K562 (cell line): Measurements from ENCODE around the gene TMSB15B. TPM values are rescaled to one million over a fixed set of nuclear protein-coding genes. Genes with fewer than 3 reads are reported as not detected.
A peak's percentile ranks its signal among the peaks of the same experiment; 100 is the strongest.

Experiments
- C11orf30 ChIP-seq: fragments of 450-650 bp; IDR thresholded peaks from 2 replicates; pipeline ENCODE4 v1.6.1; 2016; ENCODE audit warnings: low read depth, mild to moderate bottlenecking
- CTCF ChIP-seq, 3 experiments: IDR thresholded peaks in 2 of 3; conservative IDR thresholded peaks in 1 of 3; 2 replicates each; pipeline ENCODE4 v1.5.1; 2011 to 2012; ENCODE audit warnings: low read length in 3 of 3, mild to moderate bottlenecking in 3 of 3, control low read depth in 2 of 3, improper control_type of control experiment in 1 of 3, inconsistent platforms in 1 of 3, low read depth in 1 of 3, mixed read lengths in 1 of 3, moderate library complexity in 1 of 3; ENCODE audit not compliant: insufficient read depth in 2 of 3
- DMBX1 ChIP-seq: fragments of 250-450 bp; sonication (Bioruptor Pico); IDR thresholded peaks from 2 replicates; pipeline ENCODE4 v1.8.0; 2022; ENCODE audit warnings: inconsistent platforms, mild to moderate bottlenecking, moderate library complexity, borderline replicate concordance
- HOXB6 ChIP-seq: fragments of 250-450 bp; sonication (Bioruptor Pico); IDR thresholded peaks from 2 replicates; pipeline ENCODE4 v1.5.1; 2022; ENCODE audit warnings: mild to moderate bottlenecking, borderline replicate concordance
- MAFF ChIP-seq: IDR thresholded peaks from 2 replicates; pipeline ENCODE4 v1.6.1; 2012; ENCODE audit warnings: low read length, improper control_type of control experiment
- MECOM ChIP-seq: fragments of 250-450 bp; sonication (Bioruptor Pico); IDR thresholded peaks from 2 replicates; pipeline ENCODE4 v1.8.0; 2022; ENCODE audit warnings: inconsistent platforms
- NFE2 ChIP-seq: IDR thresholded peaks from 2 replicates; pipeline ENCODE4 v1.6.1; 2014; ENCODE audit warnings: antibody characterized with exemption, low read depth
- RAD21 ChIP-seq, 2 experiments: fragments of 250-450 bp in 1 of 2; fragments of 450-650 bp in 1 of 2; sonication (Bioruptor Pico) in 1 of 2; formaldehyde crosslinking in 1 of 2; IDR thresholded peaks in 1 of 2; conservative IDR thresholded peaks in 1 of 2; 2 replicates each; pipeline versions ENCODE4 v1.4.0 to v1.8.0; 2020 to 2022; ENCODE audit warnings: mild to moderate bottlenecking in 2 of 2, moderate library complexity in 1 of 2
- TFE3 ChIP-seq: fragments of 450-650 bp; formaldehyde crosslinking; IDR thresholded peaks from 2 replicates; pipeline ENCODE4 v1.4.0; 2020; ENCODE audit warnings: mild to moderate bottlenecking, mixed read lengths
- polyA plus RNA-seq, 8 experiments: library from polyadenylated mRNA; depleted of rRNA in 4 of 8; stranded (reverse) in 5 of 8; unstranded in 3 of 8; fragments of >200 nt; fragmentation: Nextera tagmentation in 2 of 8; fragmentation: Illumina TruSeq in 1 of 8; extraction: Ambion mirVana in 2 of 8; extraction: Trizol in 1 of 8; gene quantifications; 2 replicates each; pipeline versions ENCODE4 v1.2.1 to v1.2.3, GENCODE V29; 2011 to 2014; ENCODE audit warnings: inconsistent platforms in 1 of 8, missing spikeins in 1 of 8
- total RNA-seq, 7 experiments: library from RNA; depleted of rRNA in 6 of 7; stranded (reverse); fragments of >200 nt in 6 of 7; fragmentation: Illumina TruSeq in 2 of 7; extraction: Trizol in 2 of 7; gene quantifications; 2 replicates each; pipeline versions ENCODE4 v1.2.1 to v1.2.3, GENCODE V29; 2011 to 2021; ENCODE audit warnings: low replicate concordance in 1 of 7

The TMSB15B gene
- total and polyA plus RNA-seq, 9 of the 15 experiments (the other 6 are each of a cell fraction or from before 2014, with no cell fraction given): 0.05 to 0.77 (median 0.32) TPM; not detected in 4

GRCh38 chrX:103941201-103941975, 21.0 kb upstream of the TMSB15B start (continued):
- TF ChIP-seq CTCF (IDR thresholded peaks at IDR 0.05 in 2 of 3, conservative IDR thresholded peaks at IDR 0.05 in 1 of 3; ENCODE audit: insufficient read depth in 2 of 3, low read depth in 1 of 3, low read length in 3 of 3) (peak in 2 of 3 experiments; percentile 38 to 40; a peak in 4 of 6 replicates), MECOM (CRISPR knock-in tag) (no peak), RAD21 (CRISPR knock-in tag; conservative IDR thresholded peaks at IDR 0.05 in 1 of 2, IDR thresholded peaks at IDR 0.05 in 1 of 2) (peak in 1 of 2 experiments; percentile 41; a peak in 2 of 4 replicates), TFE3 (no peak), MAFF (peak; percentile 80), HOXB6 (CRISPR knock-in tag) (no peak), NFE2 (peak; percentile 88), C11orf30 (peak; percentile 95), DMBX1 (CRISPR knock-in tag) (no peak)
- TF ChIP-seq, all 486 proteins: peak for 12
